Osteoblast (primary cell): ENCODE measurements around the gene POMT2. TPM values are rescaled to one million over a fixed set of nuclear protein-coding genes. Genes with fewer than 3 reads are reported as not detected.

Source experiments
- DNase-seq: peaks from one replicate; pipeline ENCODE4 v3.0.0; 2011; ENCODE audit warnings: low spot score, mixed read lengths; ENCODE audit not compliant: insufficient read length; ENCODE audit errors: missing footprints
- H2AFZ ChIP-seq: 2 replicates; pipeline ENCODE4 v1.6.0; 2011; ENCODE audit warnings: mild to moderate bottlenecking, low read length
- H3K27ac ChIP-seq: 2 replicates; pipeline ENCODE4 v1.5.1; 2011; ENCODE audit warnings: mild to moderate bottlenecking, low read depth, low read length, moderate library complexity
- H3K27me3 ChIP-seq: 2 replicates; pipeline ENCODE4 v1.6.0; 2012; ENCODE audit warnings: mild to moderate bottlenecking, control low read depth, inconsistent platforms, low read length, moderate library complexity; ENCODE audit not compliant: insufficient read depth
- H3K36me3 ChIP-seq: 2 replicates; pipeline ENCODE4 v1.5.1; 2011; ENCODE audit warnings: mild to moderate bottlenecking, low read length, control low read depth, moderate library complexity; ENCODE audit not compliant: insufficient read depth
- H3K4me1 ChIP-seq: 2 replicates; pipeline ENCODE4 v1.5.1; 2011; ENCODE audit warnings: mild to moderate bottlenecking, low read length, control low read depth, moderate library complexity; ENCODE audit not compliant: insufficient read depth
- H3K4me2 ChIP-seq: 2 replicates; pipeline ENCODE4 v1.6.0; 2011; ENCODE audit warnings: mild to moderate bottlenecking, low read length; ENCODE audit not compliant: insufficient read depth
- H3K4me3 ChIP-seq: fragments of 200-600 bp; sonication (generic); 3 replicates; pipeline ENCODE4 v1.5.1; 2012; ENCODE audit warnings: mild to moderate bottlenecking, low read length, inconsistent platforms; ENCODE audit not compliant: insufficient read depth
- H3K79me2 ChIP-seq: 2 replicates; pipeline ENCODE4 v1.6.0; 2012; ENCODE audit warnings: mild to moderate bottlenecking, low read length, control low read depth, inconsistent platforms; ENCODE audit not compliant: insufficient read depth
- H3K9me3 ChIP-seq: 2 replicates; pipeline ENCODE4 v1.5.1; 2011; ENCODE audit warnings: low read depth, low read length, control low read depth
- H4K20me1 ChIP-seq: 2 replicates; pipeline ENCODE4 v1.6.0; 2012; ENCODE audit warnings: mild to moderate bottlenecking, low read length, control low read depth; ENCODE audit not compliant: insufficient read depth
- total RNA-seq: library from RNA; depleted of rRNA; stranded (reverse); fragments of >200 nt; gene quantifications from 2 replicates; pipeline ENCODE4 v1.2.3, GENCODE V29; 2012
- TF ChIP-seq, protein P1 (sequence below): IDR thresholded peaks from 2 replicates; pipeline ENCODE4 v1.5.1; 2011; ENCODE audit warnings: mild to moderate bottlenecking, low read depth, low read length, moderate library complexity; ENCODE audit errors: extremely low read depth

Gene POMT2
- total RNA-seq, 1 donor, result 11.6 TPM

DNA sequence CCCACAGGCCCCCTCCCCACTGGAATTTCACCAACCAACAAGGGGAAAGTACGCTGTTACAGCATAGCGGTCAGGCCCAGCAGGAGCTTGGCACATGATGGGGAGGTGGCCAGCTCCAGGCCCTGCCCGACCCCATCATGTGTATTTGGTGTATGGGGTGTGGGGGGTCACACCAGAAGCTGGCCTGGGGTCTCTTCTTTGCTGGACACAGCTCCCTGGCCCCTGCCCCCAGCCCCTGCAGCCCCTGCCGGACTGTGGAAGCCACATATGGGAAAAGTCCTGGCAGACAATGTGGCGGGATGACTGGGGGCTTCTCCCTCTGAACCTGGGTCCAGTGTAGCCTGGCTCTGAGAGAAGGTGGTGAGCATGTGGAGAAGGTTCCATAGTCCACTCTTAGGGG lies 62.1 kb downstream of the POMT2 start:
- no peaks in the 10 kb centered on the region for H4K20me1 ChIP-seq
- H3K4me2 ChIP-seq, result no peak overlapping the region
- H3K27me3 ChIP-seq, result peaks cover 3% of the 10 kb centered on the region
- H3K79me2 ChIP-seq, result no peaks in the 10 kb centered on the region
- H3K36me3 ChIP-seq, result no peaks in the 10 kb centered on the region
- H3K27ac ChIP-seq, result no peak overlapping the region
- no peaks in the 10 kb centered on the region for H3K9me3 ChIP-seq
- no peaks in the 10 kb centered on the region for H3K4me1 ChIP-seq
- TF ChIP-seq, protein P1, sequence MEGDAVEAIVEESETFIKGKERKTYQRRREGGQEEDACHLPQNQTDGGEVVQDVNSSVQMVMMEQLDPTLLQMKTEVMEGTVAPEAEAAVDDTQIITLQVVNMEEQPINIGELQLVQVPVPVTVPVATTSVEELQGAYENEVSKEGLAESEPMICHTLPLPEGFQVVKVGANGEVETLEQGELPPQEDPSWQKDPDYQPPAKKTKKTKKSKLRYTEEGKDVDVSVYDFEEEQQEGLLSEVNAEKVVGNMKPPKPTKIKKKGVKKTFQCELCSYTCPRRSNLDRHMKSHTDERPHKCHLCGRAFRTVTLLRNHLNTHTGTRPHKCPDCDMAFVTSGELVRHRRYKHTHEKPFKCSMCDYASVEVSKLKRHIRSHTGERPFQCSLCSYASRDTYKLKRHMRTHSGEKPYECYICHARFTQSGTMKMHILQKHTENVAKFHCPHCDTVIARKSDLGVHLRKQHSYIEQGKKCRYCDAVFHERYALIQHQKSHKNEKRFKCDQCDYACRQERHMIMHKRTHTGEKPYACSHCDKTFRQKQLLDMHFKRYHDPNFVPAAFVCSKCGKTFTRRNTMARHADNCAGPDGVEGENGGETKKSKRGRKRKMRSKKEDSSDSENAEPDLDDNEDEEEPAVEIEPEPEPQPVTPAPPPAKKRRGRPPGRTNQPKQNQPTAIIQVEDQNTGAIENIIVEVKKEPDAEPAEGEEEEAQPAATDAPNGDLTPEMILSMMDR, result no peak
- peak; percentile 36 for DNase-seq
- no peak overlapping the region for H2AFZ ChIP-seq
- H3K4me3 ChIP-seq, result no peak overlapping the region

DNA sequence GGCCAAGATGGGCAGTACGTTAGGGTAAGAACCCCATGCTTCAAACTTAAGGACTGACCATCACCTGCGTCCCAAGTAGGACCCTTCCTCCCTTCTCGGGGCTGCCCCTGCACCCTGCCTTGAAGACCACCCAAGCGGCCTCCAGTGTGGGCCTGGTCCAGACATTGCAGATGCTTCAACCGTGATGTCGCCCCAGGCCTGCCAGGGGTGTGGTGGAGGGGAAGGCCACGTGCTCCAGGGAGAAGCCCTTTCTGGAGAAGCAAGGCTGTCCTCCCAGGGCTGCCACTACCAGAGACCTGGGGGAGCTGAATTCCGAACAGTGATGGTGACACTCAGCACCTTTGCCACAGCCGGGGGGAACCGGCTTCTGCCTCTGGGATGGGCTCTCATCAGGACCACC lies 63.0 kb downstream of the POMT2 start:
- Histone ChIP-seq H3K4me2 (no peak overlapping the region), H2AFZ (no peak overlapping the region), H3K36me3 (no peaks in the 10 kb centered on the region), H3K4me1 (no peaks in the 10 kb centered on the region), H3K27me3 (peaks cover 3% of the 10 kb centered on the region), H3K9me3 (no peaks in the 10 kb centered on the region), H3K27ac (no peak overlapping the region), H3K79me2 (no peaks in the 10 kb centered on the region), H4K20me1 (no peaks in the 10 kb centered on the region), H3K4me3 (no peak overlapping the region)
- DNase-seq, result peak; percentile 47
- TF ChIP-seq, protein P1, result no peak

DNA sequence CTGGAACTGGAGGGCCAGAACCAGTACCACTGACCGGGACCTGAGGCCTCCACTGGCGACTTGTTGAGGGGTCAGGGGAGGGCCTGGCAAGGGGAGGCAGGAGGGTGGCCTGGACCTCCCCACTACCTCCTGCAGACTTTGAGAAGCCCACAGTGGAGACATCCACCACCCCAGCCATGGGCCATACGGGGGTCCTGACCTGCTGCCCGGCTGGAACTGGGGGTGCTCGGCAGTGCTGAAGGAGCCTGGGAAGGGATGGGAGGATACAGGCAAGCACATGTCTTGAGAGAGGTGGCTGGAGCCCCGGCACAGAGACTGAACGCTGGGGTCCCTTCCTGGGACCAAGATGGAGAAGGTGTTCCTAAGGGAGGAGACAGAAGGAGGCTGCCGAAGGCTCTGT lies 64.0 kb downstream of the POMT2 start:
- H3K79me2 ChIP-seq, result no peaks in the 10 kb centered on the region
- H4K20me1 ChIP-seq, result no peaks in the 10 kb centered on the region
- TF ChIP-seq, protein P1, result no peak
- H3K4me3 ChIP-seq, result no peak overlapping the region
- no peak overlapping the region for H2AFZ ChIP-seq
- H3K27ac ChIP-seq, result no peak overlapping the region
- H3K36me3 ChIP-seq, result no peaks in the 10 kb centered on the region
- H3K27me3 ChIP-seq, result peaks cover 3% of the 10 kb centered on the region
- H3K9me3 ChIP-seq, result no peaks in the 10 kb centered on the region
- DNase-seq, result peak; percentile 37
- H3K4me1 ChIP-seq, result no peaks in the 10 kb centered on the region
- H3K4me2 ChIP-seq, result no peak overlapping the region

DNA sequence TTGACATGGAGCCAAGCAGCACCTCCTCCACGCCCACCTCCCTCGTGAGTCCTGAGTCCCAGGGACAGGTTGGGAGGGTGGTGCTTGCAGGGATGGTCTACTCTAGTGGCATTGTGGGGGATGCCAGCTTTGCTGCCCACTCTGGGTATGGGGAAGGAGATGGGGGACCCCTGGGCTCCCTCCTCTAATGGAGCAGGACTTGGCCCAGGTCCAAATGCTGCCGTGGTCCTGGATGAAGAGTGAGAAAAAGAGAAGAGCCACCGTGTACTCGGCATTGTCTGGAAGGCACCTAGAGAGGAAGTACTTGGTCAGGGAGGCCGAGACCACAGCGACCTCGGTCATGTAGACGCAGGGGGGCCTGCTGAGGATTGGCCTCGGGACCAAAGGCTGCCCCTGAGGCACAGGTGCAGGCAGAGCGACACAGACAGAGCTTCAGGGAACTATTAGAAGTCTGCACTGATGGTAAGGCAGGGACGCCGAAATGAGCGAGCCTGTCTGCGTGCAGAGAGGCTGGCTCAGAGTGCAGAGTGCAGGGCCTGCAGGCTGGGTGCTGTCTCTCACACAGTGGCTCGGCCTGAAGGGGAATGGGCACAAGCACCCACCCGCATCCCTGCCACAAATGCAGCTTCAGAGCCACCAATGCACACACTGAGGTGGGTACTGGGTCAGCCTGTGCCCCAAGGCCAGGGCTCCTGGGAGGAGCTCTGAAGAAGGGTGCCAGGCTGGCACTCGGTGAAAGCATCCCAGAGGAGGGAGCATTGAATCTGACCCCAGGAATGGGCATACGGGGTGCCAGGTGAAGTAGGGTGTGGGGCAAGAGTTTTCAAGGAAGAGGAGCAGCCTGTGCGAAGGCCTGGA lies 67.1 kb downstream of the POMT2 start:
- TF ChIP-seq, protein P1, result no peak
- H3K27ac ChIP-seq, result no peak overlapping the region
- no peak overlapping the region for H3K4me3 ChIP-seq
- H3K79me2 ChIP-seq, result no peaks in the 10 kb centered on the region
- no peaks in the 10 kb centered on the region for H4K20me1 ChIP-seq
- H3K27me3 ChIP-seq, result peaks cover 3% of the 10 kb centered on the region
- no peaks in the 10 kb centered on the region for H3K36me3 ChIP-seq
- H3K4me2 ChIP-seq, result no peak overlapping the region
- H2AFZ ChIP-seq, result no peak overlapping the region
- H3K9me3 ChIP-seq, result no peaks in the 10 kb centered on the region
- H3K4me1 ChIP-seq, result no peaks in the 10 kb centered on the region
- DNase-seq, result peak; percentile 56
